Glomerular visceral epithelial cell (primary cell): ENCODE measurements around the gene ASPSCR1.
"Not testable (repeated sequence)": the region's sequence is repeated elsewhere in the genome, so short reads cannot be mapped to it uniquely, and the experiment has no call there.

ENCODE experiments used
- DNase-seq: peaks from one replicate; pipeline ENCODE4 v3.0.0-alpha.2; 2016; ENCODE audit errors: extremely low spot score

Gene ASPSCR1

GRCh38 chr17:82023447-82024241 is 46.2 kb downstream of the ASPSCR1 start:
- DNase-seq, result peak; percentile 46

GRCh38 chr17:82024859-82025258 is 47.4 kb downstream of the ASPSCR1 start:
- no peak for DNase-seq

- no peak for DNase-seq
These were observed 48.1 kb downstream of the ASPSCR1 start for GRCh38 chr17:82025401-82026107.

- DNase-seq, result no peak
These were observed 50.8 kb downstream of the ASPSCR1 start for GRCh38 chr17:82028246-82028645.

- DNase-seq, result no peak
These were observed 51.5 kb downstream of the ASPSCR1 start for GRCh38 chr17:82028966-82029365.

GRCh38 chr17:82029391-82029790 is 52.0 kb downstream of the ASPSCR1 start:
- no peak for DNase-seq

GRCh38 chr17:82029990-82030469 is 52.6 kb downstream of the ASPSCR1 start:
- DNase-seq, result no peak

- peak; percentile 67 for DNase-seq
These were observed 53.3 kb downstream of the ASPSCR1 start for GRCh38 chr17:82030470-82031302.

- DNase-seq, result peak; percentile 47
These were observed 54.0 kb downstream of the ASPSCR1 start, which contains the start of gene RAC3 for GRCh38 chr17:82031303-82031884. Gene RAC3, plus strand, starts transcription at chr17:82031678. Its CDS starts 84 bp downstream, at chr17:82031762.

GRCh38 chr17:82031885-82032627 is 54.6 kb downstream of the ASPSCR1 start:
- peak; percentile 43 for DNase-seq

GRCh38 chr17:82033359-82034085 is 56.1 kb downstream of the ASPSCR1 start:
- DNase-seq, result no peak

- DNase-seq, result no peak
These were observed 57.1 kb downstream of the ASPSCR1 start for GRCh38 chr17:82034371-82035011.

- no peak for DNase-seq
These were observed 58.1 kb downstream of the ASPSCR1 start for GRCh38 chr17:82035488-82035887.

- no peak for DNase-seq
These were observed 58.7 kb downstream of the ASPSCR1 start for GRCh38 chr17:82035956-82036633.

GRCh38 chr17:82036634-82037091 is 59.2 kb downstream of the ASPSCR1 start:
- no peak for DNase-seq

GRCh38 chr17:82037092-82037888 is 59.9 kb downstream of the ASPSCR1 start, which contains the start of gene DCXR:
Gene DCXR, minus strand, starts transcription at chr17:82037697. Its CDS starts 15 bp downstream, at chr17:82037682.
- peak; percentile 97 for DNase-seq

GRCh38 chr17:82037889-82038195 is 60.4 kb downstream of the ASPSCR1 start:
- DNase-seq, result no peak

- DNase-seq, result not testable (repeated sequence)
These were observed 61.5 kb downstream of the ASPSCR1 start for GRCh38 chr17:82038796-82039409.
